GM23338 (cell line): ENCODE measurements around the gene DOCK11. TPM values are rescaled to one million over a fixed set of nuclear protein-coding genes. Genes with fewer than 3 reads are reported as not detected.
"Not testable (repeated sequence)": the region's sequence is repeated elsewhere in the genome, so short reads cannot be mapped to it uniquely, and the experiment has no call there.

Experiments used
- ATAC-seq: fragments of 200-7000 bp; cut with Tn5 transposase; 3 replicates; pipeline ENCODE4 v1.9.1; 2020
- DNase-seq: peaks from one replicate; pipeline ENCODE4 v3.0.0-alpha.2; 2015; ENCODE audit warnings: low spot score
- H2AFZ ChIP-seq: fragments of 200-600 bp; sonication (generic); 2 replicates; pipeline ENCODE4 v1.8.0; 2016; ENCODE audit warnings: antibody characterized with exemption, mild to moderate bottlenecking, moderate library complexity
- H3F3A ChIP-seq: fragments of 200-600 bp; sonication (generic); replicated peaks from 2 replicates; pipeline ENCODE4 v1.8.0; 2017; ENCODE audit warnings: antibody characterized with exemption, mixed run types, low read depth
- H3K27ac ChIP-seq: fragments of 200-600 bp; sonication (generic); 2 replicates; pipeline ENCODE4 v1.6.1; 2016; ENCODE audit warnings: low read depth
- H3K27me3 ChIP-seq: fragments of 200-600 bp; sonication (generic); 2 replicates; pipeline ENCODE4 v1.8.0; 2016; ENCODE audit warnings: mild to moderate bottlenecking, mixed run types, moderate library complexity; ENCODE audit not compliant: insufficient read depth
- H3K36me3 ChIP-seq: fragments of 200-600 bp; sonication (generic); 2 replicates; pipeline ENCODE4 v1.8.0; 2016; ENCODE audit warnings: mild to moderate bottlenecking; ENCODE audit not compliant: insufficient read depth
- H3K4me1 ChIP-seq: fragments of 200-600 bp; sonication (generic); 2 replicates; pipeline ENCODE4 v1.8.0; 2016; ENCODE audit warnings: mild to moderate bottlenecking, moderate library complexity; ENCODE audit not compliant: insufficient read depth
- H3K4me2 ChIP-seq: fragments of 200-600 bp; sonication (generic); 2 replicates; pipeline ENCODE4 v1.7.1; 2017; ENCODE audit warnings: mixed run types
- H3K4me3 ChIP-seq: fragments of 200-600 bp; sonication (generic); 2 replicates; pipeline ENCODE4 v1.6.1; 2016; ENCODE audit warnings: mixed run types
- H3K79me2 ChIP-seq: fragments of 200-600 bp; sonication (generic); replicated peaks from 2 replicates; pipeline ENCODE4 v1.8.0; 2017; ENCODE audit warnings: mild to moderate bottlenecking; ENCODE audit not compliant: insufficient read depth
- H3K9me2 ChIP-seq: fragments of 200-600 bp; sonication (generic); 2 replicates; pipeline ENCODE4 v1.8.0; 2017; ENCODE audit not compliant: insufficient read depth
- H4K20me1 ChIP-seq: fragments of 200-600 bp; sonication (generic); replicated peaks from 2 replicates; pipeline ENCODE4 v1.8.0; 2017; ENCODE audit warnings: mild to moderate bottlenecking; ENCODE audit not compliant: insufficient read depth
- H3K27ac Mint-ChIP-seq: 2 replicates; pipeline ENCODE4 v1.8.0; 2020; ENCODE audit warnings: inconsistent platforms, mild to moderate bottlenecking, moderate library complexity, mixed read lengths
- H3K27me3 Mint-ChIP-seq: 3 replicates; pipeline ENCODE4 v1.8.0; 2022; ENCODE audit warnings: low read depth, mild to moderate bottlenecking, moderate library complexity, mixed read lengths, inconsistent platforms; ENCODE audit not compliant: insufficient read depth, poor library complexity
- H3K36me3 Mint-ChIP-seq: 3 replicates; pipeline ENCODE4 v1.8.0; 2021; ENCODE audit warnings: low read depth, mild to moderate bottlenecking, inconsistent platforms, moderate library complexity, mixed read lengths
- H3K4me1 Mint-ChIP-seq: 3 replicates; pipeline ENCODE4 v1.8.0; 2020; ENCODE audit warnings: mild to moderate bottlenecking, inconsistent platforms, mixed read lengths
- H3K4me3 Mint-ChIP-seq: 3 replicates; pipeline ENCODE4 v1.8.0; 2021; ENCODE audit warnings: moderate library complexity, mild to moderate bottlenecking, inconsistent platforms, mixed read lengths
- H3K9me3 Mint-ChIP-seq: 3 replicates; pipeline ENCODE4 v1.8.0; 2020; ENCODE audit warnings: moderate library complexity, mild to moderate bottlenecking, inconsistent platforms, mixed read lengths
- CREB1 ChIP-seq: fragments of 250-450 bp; sonication (Bioruptor Pico); IDR thresholded peaks from 2 replicates; pipeline ENCODE4 v1.5.0; 2020; ENCODE audit warnings: low read depth, mild to moderate bottlenecking, moderate library complexity
- EZH2phosphoT487 ChIP-seq: fragments of 200-600 bp; sonication (generic); IDR thresholded peaks from one replicate; pipeline ENCODE4 v1.8.1; 2018; ENCODE audit warnings: antibody characterized with exemption; ENCODE audit not compliant: unreplicated experiment
- JUNB ChIP-seq: IDR thresholded peaks from one replicate; pipeline ENCODE4 v1.6.1; 2016; ENCODE audit warnings: antibody characterized with exemption; ENCODE audit not compliant: unreplicated experiment
- NANOG ChIP-seq: IDR thresholded peaks from 2 replicates; pipeline ENCODE4 v1.6.1; 2016; ENCODE audit warnings: antibody characterized with exemption, borderline replicate concordance
- POLR2AphosphoS5 ChIP-seq: IDR thresholded peaks from 2 replicates; pipeline ENCODE4 v1.6.1; 2016; ENCODE audit warnings: antibody characterized with exemption, low read depth
- STAT1 ChIP-seq: IDR thresholded peaks from one replicate; pipeline ENCODE4 v1.6.1; 2016; ENCODE audit warnings: antibody characterized with exemption; ENCODE audit not compliant: unreplicated experiment
- ZNF331 ChIP-seq: fragments of 250-450 bp; sonication (Bioruptor Pico); IDR thresholded peaks from 2 replicates; pipeline ENCODE4 v1.5.0; 2020; ENCODE audit warnings: low read depth, mild to moderate bottlenecking, moderate library complexity
- ZNF462 ChIP-seq: fragments of 250-450 bp; sonication (Bioruptor Pico); IDR thresholded peaks from 2 replicates; pipeline ENCODE4 v1.5.0; 2020; ENCODE audit warnings: mild to moderate bottlenecking, moderate library complexity
- polyA plus RNA-seq: library from polyadenylated mRNA; unstranded; fragments of >200 nt; fragmentation: Nextera tagmentation; extraction: Ambion mirVana; gene quantifications from 2 replicates; pipeline ENCODE4 v1.2.1, GENCODE V29; 2016
- total RNA-seq: library from RNA; depleted of rRNA; stranded (reverse); fragments of >200 nt; shearing (Covaris generic); gene quantifications from 2 replicates; pipeline ENCODE4 v1.2.3, GENCODE V29; 2014
- TF ChIP-seq, protein P1 (sequence below): IDR thresholded peaks from one replicate; pipeline ENCODE4 v1.6.1; 2018; ENCODE audit warnings: antibody characterized with exemption; ENCODE audit not compliant: unreplicated experiment
- TF ChIP-seq, protein P2 (sequence below): IDR thresholded peaks from 2 replicates; pipeline ENCODE4 v1.6.1; 2016; ENCODE audit warnings: antibody characterized with exemption

The DOCK11 gene
- total and polyA plus RNA-seq, 2 experiments from 2014 or later = 6.0 to 12.3 TPM

GRCh38 chrX:118468122-118468521 lies 27.5 kb upstream of the DOCK11 start:
- no peak overlapping the region for H3K4me2 ChIP-seq
- no peaks in the 10 kb centered on the region for H3K36me3 ChIP-seq
- no peaks in the 10 kb centered on the region for H3K4me1 Mint-ChIP-seq
- H3K4me1 ChIP-seq = no peaks in the 10 kb centered on the region
- no peaks in the 10 kb centered on the region for H3K27me3 ChIP-seq
- no peaks in the 10 kb centered on the region for H4K20me1 ChIP-seq
- no peaks in the 10 kb centered on the region for H3K9me2 ChIP-seq
- ATAC-seq (no peak), DNase-seq (no peak)
- no peaks in the 10 kb centered on the region for H3K79me2 ChIP-seq
- H3K9me3 Mint-ChIP-seq = no peaks in the 10 kb centered on the region
- no peaks in the 10 kb centered on the region for H3K36me3 Mint-ChIP-seq
- H3K4me3 Mint-ChIP-seq = no peak overlapping the region
- no peaks in the 10 kb centered on the region for H3K27me3 Mint-ChIP-seq
- H3K4me3 ChIP-seq = no peak overlapping the region
- TF ChIP-seq STAT1 (no peak), POLR2AphosphoS5 (no peak), NANOG (no peak), EZH2phosphoT487 (no peak), JUNB (no peak), ZNF462 (no peak), CREB1 (no peak), ZNF331 (CRISPR knock-in tag) (no peak)
- TF ChIP-seq, protein P1, sequence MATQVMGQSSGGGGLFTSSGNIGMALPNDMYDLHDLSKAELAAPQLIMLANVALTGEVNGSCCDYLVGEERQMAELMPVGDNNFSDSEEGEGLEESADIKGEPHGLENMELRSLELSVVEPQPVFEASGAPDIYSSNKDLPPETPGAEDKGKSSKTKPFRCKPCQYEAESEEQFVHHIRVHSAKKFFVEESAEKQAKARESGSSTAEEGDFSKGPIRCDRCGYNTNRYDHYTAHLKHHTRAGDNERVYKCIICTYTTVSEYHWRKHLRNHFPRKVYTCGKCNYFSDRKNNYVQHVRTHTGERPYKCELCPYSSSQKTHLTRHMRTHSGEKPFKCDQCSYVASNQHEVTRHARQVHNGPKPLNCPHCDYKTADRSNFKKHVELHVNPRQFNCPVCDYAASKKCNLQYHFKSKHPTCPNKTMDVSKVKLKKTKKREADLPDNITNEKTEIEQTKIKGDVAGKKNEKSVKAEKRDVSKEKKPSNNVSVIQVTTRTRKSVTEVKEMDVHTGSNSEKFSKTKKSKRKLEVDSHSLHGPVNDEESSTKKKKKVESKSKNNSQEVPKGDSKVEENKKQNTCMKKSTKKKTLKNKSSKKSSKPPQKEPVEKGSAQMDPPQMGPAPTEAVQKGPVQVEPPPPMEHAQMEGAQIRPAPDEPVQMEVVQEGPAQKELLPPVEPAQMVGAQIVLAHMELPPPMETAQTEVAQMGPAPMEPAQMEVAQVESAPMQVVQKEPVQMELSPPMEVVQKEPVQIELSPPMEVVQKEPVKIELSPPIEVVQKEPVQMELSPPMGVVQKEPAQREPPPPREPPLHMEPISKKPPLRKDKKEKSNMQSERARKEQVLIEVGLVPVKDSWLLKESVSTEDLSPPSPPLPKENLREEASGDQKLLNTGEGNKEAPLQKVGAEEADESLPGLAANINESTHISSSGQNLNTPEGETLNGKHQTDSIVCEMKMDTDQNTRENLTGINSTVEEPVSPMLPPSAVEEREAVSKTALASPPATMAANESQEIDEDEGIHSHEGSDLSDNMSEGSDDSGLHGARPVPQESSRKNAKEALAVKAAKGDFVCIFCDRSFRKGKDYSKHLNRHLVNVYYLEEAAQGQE = no peak
- TF ChIP-seq, protein P2, sequence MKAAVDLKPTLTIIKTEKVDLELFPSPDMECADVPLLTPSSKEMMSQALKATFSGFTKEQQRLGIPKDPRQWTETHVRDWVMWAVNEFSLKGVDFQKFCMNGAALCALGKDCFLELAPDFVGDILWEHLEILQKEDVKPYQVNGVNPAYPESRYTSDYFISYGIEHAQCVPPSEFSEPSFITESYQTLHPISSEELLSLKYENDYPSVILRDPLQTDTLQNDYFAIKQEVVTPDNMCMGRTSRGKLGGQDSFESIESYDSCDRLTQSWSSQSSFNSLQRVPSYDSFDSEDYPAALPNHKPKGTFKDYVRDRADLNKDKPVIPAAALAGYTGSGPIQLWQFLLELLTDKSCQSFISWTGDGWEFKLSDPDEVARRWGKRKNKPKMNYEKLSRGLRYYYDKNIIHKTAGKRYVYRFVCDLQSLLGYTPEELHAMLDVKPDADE = no peak
- H3K27ac Mint-ChIP-seq = no peak overlapping the region
- H3F3A ChIP-seq = no peaks in the 10 kb centered on the region
- H3K27ac ChIP-seq = no peak overlapping the region
- no peak overlapping the region for H2AFZ ChIP-seq

DNA sequence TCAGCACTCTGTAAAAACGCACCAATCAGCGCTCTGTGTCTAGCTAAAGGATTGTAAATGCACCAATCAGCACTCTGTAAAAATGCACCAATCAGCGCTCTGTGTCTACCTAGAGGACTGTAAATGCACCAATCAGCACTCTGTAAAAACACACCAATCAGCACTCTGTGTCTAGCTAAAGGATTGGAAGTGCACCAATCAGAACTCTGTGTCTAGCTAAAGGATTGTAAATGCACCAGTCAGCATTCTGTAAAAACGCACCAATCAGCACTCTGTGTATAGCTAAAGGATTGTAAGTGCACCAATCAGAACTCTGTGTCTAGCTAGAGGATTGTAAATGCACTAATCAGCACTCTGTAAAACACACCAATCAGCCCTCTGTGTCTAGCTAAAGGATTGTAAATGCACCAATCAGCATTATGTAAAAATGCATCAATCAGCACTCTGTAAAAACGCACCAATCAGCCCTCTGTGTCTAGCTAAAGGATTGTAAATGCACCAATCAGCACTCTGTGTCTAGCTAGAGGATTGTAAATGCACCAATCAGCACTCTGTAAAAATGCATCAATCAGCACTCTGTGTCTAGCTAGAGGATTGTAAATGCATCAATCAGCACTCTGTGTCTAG lies 24.8 kb upstream of the DOCK11 start:
- H3F3A ChIP-seq, H3K27me3 Mint-ChIP-seq, H2AFZ ChIP-seq, H3K9me3 Mint-ChIP-seq, DNase-seq, H3K9me2 ChIP-seq, H3K36me3 Mint-ChIP-seq, H3K4me1 ChIP-seq, H3K79me2 ChIP-seq, H4K20me1 ChIP-seq, H3K27ac ChIP-seq, H3K27ac Mint-ChIP-seq, H3K4me1 Mint-ChIP-seq, ATAC-seq, H3K36me3 ChIP-seq, H3K27me3 ChIP-seq, H3K4me2 ChIP-seq, H3K4me3 Mint-ChIP-seq, H3K4me3 ChIP-seq: not testable (repeated sequence)
